Panc1 (cell line): ENCODE results near the gene POU2F2. TPM values are rescaled to one million over a fixed set of nuclear protein-coding genes. Genes with fewer than 3 reads are reported as not detected.

Experiments
- ATAC-seq: fragments of 200-7000 bp; cut with Tn5 transposase; 2 replicates; pipeline ENCODE4 v1.9.1; 2020; ENCODE audit warnings: mild to moderate bottlenecking, moderate library complexity
- BruUV-seq: library from RNA; stranded (reverse); fragments of 400-500 nt; replicated peaks from 2 replicates; lab custom pipeline; 2021; lab: Mats Ljungman, UMichigan
- CTCF ChIA-PET: fragments of 300-600 bp; sonication (Branson Sonifier 250); formaldehyde crosslinking; loops from one replicate; lab custom pipeline; 2022; ENCODE audit warnings: antibody characterized with exemption; lab: Charles Lee
- POLR2A ChIA-PET: fragments of 300-600 bp; sonication (Branson Sonifier 250); formaldehyde crosslinking; loops from one replicate; lab custom pipeline; 2022; ENCODE audit warnings: antibody characterized with exemption; lab: Charles Lee
- DNase-seq: peaks from one replicate; pipeline ENCODE4 v3.0.0-alpha.2; 2010; ENCODE audit warnings: low read depth, low spot score
- H3K27ac ChIP-seq: 2 replicates; pipeline ENCODE4 v1.5.1; 2011; ENCODE audit warnings: mild to moderate bottlenecking, low read length, inconsistent platforms
- H3K27me3 ChIP-seq: fragments of 200-500 bp; sonication (Bioruptor generic); 2 replicates; pipeline ENCODE4 v1.6.0; 2014; ENCODE audit warnings: low read length, inconsistent platforms; ENCODE audit not compliant: control insufficient read depth, insufficient read depth
- H3K36me3 ChIP-seq: fragments of 200-500 bp; sonication (Bioruptor generic); 2 replicates; pipeline ENCODE4 v1.5.1; 2014; ENCODE audit warnings: inconsistent platforms, mild to moderate bottlenecking, low read length, moderate library complexity; ENCODE audit not compliant: control insufficient read depth, insufficient read depth
- H3K4me1 ChIP-seq: 2 replicates; pipeline ENCODE4 v1.5.1; 2011; ENCODE audit warnings: inconsistent platforms, mild to moderate bottlenecking, low read length, moderate library complexity; ENCODE audit not compliant: control insufficient read depth, insufficient read depth
- H3K4me3 ChIP-seq, 2 experiments: 2 replicates each; pipeline ENCODE4 v1.5.1; 2011 to 2012; ENCODE audit warnings: low read depth in 2 of 2, low read length in 2 of 2, mild to moderate bottlenecking in 2 of 2, inconsistent platforms in 1 of 2, moderate library complexity in 1 of 2
- H3K9me3 ChIP-seq: fragments of 200-500 bp; sonication (Bioruptor generic); 2 replicates; pipeline ENCODE4 v1.5.1; 2014; ENCODE audit warnings: low read depth, mild to moderate bottlenecking, inconsistent platforms, low read length, moderate library complexity; ENCODE audit not compliant: control insufficient read depth, insufficient read depth
- CTCF ChIP-seq: fragments of 450-650 bp; IDR thresholded peaks from 2 replicates; pipeline ENCODE4 v1.5.1; 2017; ENCODE audit warnings: mild to moderate bottlenecking
- POLR2AphosphoS5 ChIP-seq: IDR thresholded peaks from 2 replicates; pipeline ENCODE4 v1.6.1; 2012; ENCODE audit warnings: mild to moderate bottlenecking, low read depth, low read length, moderate library complexity
- REST ChIP-seq, 2 experiments: IDR thresholded peaks; 2 replicates each; pipeline ENCODE4 v1.6.1; 2011 to 2012; ENCODE audit warnings: low read depth in 2 of 2, control low read depth in 1 of 2, low read length in 1 of 2, mild to moderate bottlenecking in 1 of 2, moderate library complexity in 1 of 2; ENCODE audit not compliant: insufficient read depth in 1 of 2
- SIN3A ChIP-seq: IDR thresholded peaks from 2 replicates; pipeline ENCODE4 v1.6.1; 2012; ENCODE audit warnings: low read depth, mild to moderate bottlenecking, low read length, moderate library complexity, borderline replicate concordance; ENCODE audit not compliant: insufficient read depth
- TCF7L2 ChIP-seq: IDR thresholded peaks from 2 replicates; pipeline ENCODE4 v1.6.1; 2011; ENCODE audit warnings: mild to moderate bottlenecking, low read depth, low read length, inconsistent platforms
- in situ Hi-C: cut with HindIII; loops from 2 replicates; pipeline ENCODE4 v1.10.0; 2016; ENCODE audit warnings: low sequenced_read_pairs, low pct_unique_long_range_greater_than_20kb
- intact Hi-C: fragments of 100-400 bp; cut with micrococcal nuclease; formaldehyde crosslinking; loops from one replicate; pipeline ENCODE4 v1.10.0; 2022; ENCODE audit not compliant: unreplicated experiment
- total RNA-seq: library from RNA; stranded (reverse); gene quantifications from one replicate; pipeline ENCODE4 v1.2.1, GENCODE V29; 2021; ENCODE audit not compliant: unreplicated experiment

The POU2F2 gene
- total RNA-seq, 1 experiment from 2014 or later = 0.10 TPM

DNA sequence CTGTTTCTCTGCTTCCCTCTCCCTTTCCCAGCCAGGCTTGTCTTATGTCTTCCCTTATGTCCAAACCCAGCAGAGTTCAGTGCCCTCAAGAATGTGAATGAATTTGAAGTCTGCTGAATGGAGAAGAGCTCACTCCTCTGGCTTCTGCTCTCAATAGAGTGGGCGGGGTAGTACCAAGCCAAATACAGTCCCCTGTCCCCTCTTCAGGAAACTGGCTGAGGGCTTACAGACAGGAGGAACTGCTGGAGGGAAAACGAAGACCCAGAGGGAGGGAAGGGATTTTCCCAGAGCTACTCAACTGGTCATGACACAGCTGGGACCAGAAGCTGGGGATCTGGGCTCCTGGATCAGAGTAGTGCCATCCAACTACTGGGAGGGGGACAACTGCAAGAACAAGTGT, 32.9 kb upstream of the POU2F2 start:
- no peak overlapping the region for H3K4me3 ChIP-seq
- no peak for TF ChIP-seq SIN3A
- TF ChIP-seq TCF7L2 = no peak
- no peak for TF ChIP-seq CTCF
- no peak for TF ChIP-seq REST (IDR thresholded peaks at IDR 0.05; ENCODE audit: insufficient read depth in 1 of 2, low read depth in 2 of 2, low read length in 1 of 2)
- no peak for TF ChIP-seq POLR2AphosphoS5
- H3K9me3 ChIP-seq = no peaks in the 10 kb centered on the region
- H3K27me3 ChIP-seq = no peaks in the 10 kb centered on the region
- ATAC-seq (no peak), DNase-seq (no peak)
- no peaks in the 10 kb centered on the region for H3K4me1 ChIP-seq
- H3K36me3 ChIP-seq = no peaks in the 10 kb centered on the region
- BruUV-seq = no TSS peak
- in situ Hi-C loops = no loop called here
- intact Hi-C loops = no loop called here
- H3K27ac ChIP-seq = no peak overlapping the region
- ChIA-PET CTCF (interaction anchor here (0.6 kb wide), 1 partner anchor 24 kb away, joined by 6 read pairs; no protein-coding TSS in a partner anchor), POLR2A (no interaction called here)

- H3K27ac ChIP-seq = no peak overlapping the region
- in situ Hi-C loops = no loop called here
Measured at GRCh38 chr19:42161616-42162263, 29.5 kb upstream of the POU2F2 start.

GRCh38 chr19:42159942-42160341, 27.7 kb upstream of the POU2F2 start:
- Histone ChIP-seq H3K36me3 (no peaks in the 10 kb centered on the region), H3K27ac (no peak overlapping the region), H3K27me3 (no peaks in the 10 kb centered on the region), H3K4me1 (no peaks in the 10 kb centered on the region), H3K9me3 (no peaks in the 10 kb centered on the region), H3K4me3 (no peak overlapping the region)
- POLR2A ChIA-PET = no interaction called here
- DNase-seq (no peak), ATAC-seq (no peak)
- CTCF ChIA-PET = no interaction called here
- no peak for TF ChIP-seq POLR2AphosphoS5
- no peak for TF ChIP-seq SIN3A
- no peak for TF ChIP-seq CTCF
- no TSS peak for BruUV-seq
- intact Hi-C loops (no loop called here), in situ Hi-C loops (no loop called here)

More at GRCh38 chr19:42161616-42162263, 29.5 kb upstream of the POU2F2 start:
- H3K9me3 ChIP-seq = no peaks in the 10 kb centered on the region
- intact Hi-C loops = no loop called here
- no peaks in the 10 kb centered on the region for H3K4me1 ChIP-seq
- TF ChIP-seq SIN3A = no peak
- no peak overlapping the region for H3K4me3 ChIP-seq
- ChIA-PET CTCF (no interaction called here), POLR2A (no interaction called here)
- no peaks in the 10 kb centered on the region for H3K36me3 ChIP-seq
- ATAC-seq = no peak
- H3K27me3 ChIP-seq = no peaks in the 10 kb centered on the region
- no TSS peak for BruUV-seq
- no peak for DNase-seq
